ENCODE results near the gene LTBP3.
A peak's percentile ranks its signal among the peaks of the same experiment; 100 is the strongest.

LTBP3 gene

DNA sequence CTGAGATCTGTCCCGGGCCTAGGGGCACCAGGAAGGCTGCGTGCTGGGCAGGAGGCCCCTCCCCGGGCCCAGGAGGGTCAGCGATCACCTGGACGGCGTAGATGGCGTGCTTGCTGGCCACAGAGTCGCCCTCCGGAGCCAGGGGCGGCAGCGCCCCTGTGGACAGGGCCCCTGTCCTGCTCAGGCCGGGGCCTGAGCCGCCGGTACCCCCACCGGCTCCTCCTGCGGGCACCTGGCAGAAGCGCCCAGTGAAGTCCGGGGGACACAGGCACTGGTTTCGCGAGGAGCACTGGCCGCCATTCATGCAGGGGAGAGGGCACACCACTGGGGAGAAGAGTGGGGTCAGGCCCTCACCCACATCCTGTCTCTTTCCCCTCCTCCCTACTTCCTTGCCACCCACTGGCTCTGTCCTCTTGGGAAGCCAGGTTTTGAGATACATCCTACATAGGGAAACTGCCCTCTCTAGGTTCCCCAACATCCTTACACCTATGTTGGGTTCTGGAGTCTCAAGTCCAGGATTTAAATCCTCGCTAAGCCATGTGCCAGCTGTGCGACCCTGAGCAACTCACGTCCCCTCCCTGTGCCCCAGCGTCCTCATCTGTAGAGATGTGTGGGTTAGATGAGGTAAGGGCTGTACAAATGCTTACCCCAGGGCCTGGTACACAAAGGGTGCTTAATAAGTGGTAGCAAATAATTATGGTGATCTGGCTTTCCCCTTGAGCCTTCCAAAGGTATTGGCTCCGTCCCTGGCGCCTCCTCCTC is 3.9 kb downstream of the LTBP3 start:
- no peak for DNase-seq (ENCODE audit: low spot score)

DNA sequence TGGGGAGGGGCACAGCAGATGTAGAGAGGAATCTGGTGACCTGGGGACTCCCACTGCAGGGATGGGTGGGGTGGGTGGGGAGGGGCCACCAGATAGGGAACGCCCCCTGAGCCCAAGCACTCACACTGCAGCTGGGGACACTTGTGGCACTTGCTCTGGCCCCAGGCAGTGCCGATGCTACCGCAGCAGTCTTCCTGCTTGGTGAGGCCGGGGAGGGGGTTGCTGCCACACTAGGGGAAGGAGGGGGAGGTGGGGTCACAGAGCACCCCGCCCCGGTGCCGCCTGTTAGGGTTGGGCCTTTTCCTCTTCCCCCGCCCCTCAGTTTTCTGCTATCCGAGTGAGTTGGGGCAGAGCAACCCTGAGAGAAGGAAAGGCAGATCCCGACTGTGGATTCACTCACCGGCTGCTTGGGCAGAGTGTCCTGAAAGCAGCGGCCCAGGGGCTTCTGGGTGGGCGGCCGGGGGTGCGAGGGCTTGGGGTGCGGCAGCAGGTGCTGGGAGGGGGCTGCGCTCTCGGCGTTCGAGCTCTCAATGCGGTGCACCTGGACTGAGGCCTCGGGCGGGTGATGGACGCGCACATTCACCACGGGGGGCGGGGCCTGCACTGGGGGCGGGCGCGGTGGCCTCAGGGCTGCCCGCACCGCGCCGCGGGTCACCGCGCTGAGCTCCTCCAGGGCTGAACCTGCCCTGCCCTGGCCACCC is 4.7 kb downstream of the LTBP3 start:
- no peak for DNase-seq (ENCODE audit: low spot score)

DNA sequence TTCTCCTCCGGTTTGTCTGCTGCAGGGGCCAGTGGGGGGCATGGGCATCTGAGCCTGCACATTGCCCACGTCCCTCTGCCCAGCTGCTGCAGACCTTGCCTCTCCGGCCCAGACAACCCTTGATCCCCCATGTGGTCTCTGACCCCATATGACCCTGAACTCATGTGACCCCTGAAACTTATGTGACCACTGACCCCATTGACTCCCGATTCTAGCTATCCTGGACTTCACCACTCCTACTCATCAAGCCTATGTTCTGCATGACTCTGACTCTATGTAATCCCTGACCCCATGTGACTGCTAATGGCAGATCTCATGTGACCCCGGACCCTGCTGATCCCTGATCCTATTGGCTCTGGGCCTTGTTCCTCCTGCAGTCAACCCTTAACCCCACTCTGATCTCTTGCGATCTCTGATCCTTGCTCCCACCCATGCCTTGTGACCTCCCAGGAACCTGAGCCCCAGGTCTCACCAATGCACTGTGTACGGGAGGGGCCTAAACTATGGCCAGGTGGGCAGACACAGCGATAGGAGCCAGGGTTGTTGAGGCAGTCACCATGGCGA is 5.7 kb downstream of the LTBP3 start:
- no peak for DNase-seq (ENCODE audit: low spot score)

DNA sequence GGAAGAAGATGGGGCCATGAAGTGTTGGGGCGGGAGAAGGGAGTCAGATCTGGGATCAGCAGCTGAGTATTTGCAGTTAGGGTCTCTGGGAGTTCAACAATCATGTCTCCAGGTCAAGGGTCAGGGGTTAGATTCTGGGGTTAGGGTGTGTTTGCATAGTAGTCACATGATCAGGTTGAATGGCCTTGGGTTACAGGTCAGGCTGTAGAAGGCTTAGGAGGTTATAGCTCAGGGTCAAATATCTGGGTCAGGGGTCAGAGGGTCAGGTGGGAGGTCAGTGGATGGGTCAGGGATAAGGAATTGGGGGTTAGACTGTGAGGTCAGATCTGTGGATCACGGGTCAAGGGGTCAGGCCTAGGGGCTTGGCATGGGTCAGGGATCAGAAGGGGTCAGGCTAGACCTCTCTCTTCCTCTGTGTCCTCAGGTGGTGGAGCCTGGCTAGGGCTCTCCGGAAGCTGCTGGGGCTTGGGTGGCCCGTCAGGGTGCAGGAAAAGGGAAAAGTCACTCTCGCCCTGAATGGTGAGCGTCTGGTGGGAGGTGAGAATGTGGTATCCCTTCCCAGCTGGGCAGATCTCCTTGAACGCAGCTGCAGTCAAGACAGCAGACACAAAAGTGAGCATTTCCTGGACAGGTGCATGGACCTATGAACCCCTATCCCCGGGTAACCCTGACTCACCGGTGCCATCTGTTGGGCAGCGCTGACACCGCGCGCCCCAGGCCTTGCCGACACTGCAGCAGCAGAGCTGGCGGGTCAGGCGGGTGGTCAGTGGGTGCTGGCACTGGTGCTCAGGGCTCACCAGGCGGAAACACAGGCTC is 6.4 kb downstream of the LTBP3 start:
- peak; percentile 75 for DNase-seq (ENCODE audit: low spot score)

DNA sequence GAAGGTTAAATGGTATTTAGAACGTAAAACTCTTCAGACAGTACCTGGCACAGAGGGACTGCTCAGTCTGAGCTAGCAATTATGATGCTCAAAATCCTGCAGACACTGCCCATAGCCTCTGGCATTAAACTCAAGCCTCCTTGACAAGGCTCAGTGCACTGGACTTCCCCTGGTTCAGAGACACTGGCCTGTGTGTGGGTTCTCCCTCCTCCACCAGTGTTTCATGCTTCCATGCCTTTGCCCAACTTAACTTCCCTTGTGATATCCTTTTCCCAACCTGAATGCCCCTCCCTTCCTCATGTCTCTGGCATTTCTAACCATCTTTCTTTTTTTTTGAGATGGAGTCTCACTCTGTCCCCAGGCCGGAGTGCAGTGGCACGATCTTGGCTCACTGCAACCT is 9.1 kb downstream of the LTBP3 start:
- DNase-seq (ENCODE audit: low spot score), result no peak

DNA sequence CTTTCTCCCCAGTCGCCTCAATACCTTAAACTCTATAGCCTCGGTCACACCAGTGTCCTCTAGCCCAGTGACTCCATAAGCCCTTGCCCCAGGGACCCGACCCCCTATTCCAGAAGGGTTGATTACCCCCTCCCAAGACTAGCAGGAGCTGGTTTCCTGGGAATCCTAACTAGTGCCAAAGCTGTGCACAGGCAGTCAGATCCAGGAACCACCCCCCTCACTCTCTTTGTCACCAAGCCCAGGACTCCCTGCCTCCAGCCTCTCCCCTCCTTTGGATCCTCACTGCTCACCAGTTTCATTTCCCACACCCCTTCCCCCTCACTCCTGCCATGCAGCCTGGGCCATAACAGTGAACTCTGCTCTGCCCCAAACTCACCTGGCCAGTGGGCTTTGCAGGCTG is 9.8 kb downstream of the LTBP3 start:
- DNase-seq (ENCODE audit: low spot score), result no peak

DNA sequence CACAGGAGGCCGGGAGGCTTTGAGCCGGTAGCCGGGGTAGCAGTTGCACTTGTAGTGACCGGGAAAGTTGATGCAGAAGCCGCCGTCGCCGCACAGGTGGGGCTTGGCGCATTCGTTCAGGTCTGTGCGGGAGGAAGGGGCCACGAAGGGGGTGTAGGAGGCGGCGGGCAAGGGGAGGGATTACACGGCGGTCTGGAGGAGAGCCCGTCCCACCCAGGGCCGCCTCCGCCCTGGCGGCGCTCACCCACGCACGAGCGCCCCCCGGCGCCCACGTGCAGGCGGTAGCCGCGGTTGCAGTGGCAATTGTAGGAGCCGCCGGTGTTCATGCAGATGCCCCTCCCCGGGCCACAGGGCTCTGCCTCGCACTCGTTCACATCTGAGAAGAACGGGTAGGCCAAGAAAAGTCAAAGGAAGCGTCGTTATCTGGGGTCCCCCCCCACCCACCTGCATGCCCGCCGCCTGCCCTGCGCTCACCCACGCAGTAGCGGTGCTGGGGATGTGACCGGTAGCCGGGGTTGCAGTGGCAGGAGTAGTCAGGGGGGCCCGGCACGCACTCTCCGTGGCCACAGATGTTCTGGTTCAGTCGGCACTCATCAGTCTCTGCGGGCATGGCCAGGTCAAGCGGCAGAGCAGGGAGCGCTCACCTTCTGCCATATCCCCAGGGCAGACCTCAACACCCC is 10.6 kb downstream of the LTBP3 start:
- no peak for DNase-seq (ENCODE audit: low spot score)

DNA sequence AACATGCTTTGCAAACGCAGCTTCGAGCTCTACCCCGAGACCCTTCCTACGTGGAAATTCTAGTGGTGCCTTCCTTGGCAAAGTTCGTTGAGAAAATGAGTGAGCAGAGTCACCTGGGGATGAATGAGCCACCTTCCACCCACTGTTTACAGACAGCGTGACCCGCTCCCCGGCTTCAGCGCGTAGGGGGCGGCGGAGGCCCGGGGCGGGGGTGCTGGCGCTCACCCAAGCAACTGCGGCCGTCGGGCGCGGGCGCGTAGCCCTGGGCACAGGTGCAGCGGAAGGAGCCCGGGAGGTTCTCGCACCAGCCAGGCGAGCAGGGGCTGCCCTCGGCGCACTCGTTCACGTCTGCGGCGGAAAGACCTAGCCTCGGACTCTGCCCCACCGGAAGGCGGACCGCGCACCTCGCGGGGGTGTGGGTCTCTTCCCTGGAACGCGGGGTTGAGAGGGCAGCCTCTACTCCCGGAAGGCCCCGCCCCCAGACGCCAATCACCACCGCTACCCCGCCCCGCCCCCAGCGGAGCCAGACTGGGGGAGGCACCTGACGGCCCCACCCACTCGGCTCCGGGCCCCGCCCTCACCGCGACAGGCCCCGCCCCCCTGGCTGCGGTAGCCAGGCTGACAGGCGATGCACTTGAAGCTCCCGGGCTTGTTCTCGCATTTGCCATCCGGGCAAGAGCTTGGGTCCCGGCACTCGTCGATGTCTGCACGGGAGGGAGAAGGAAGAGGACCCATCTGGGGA is 11.8 kb downstream of the LTBP3 start:
- DNase-seq (ENCODE audit: low spot score), result no peak

DNA sequence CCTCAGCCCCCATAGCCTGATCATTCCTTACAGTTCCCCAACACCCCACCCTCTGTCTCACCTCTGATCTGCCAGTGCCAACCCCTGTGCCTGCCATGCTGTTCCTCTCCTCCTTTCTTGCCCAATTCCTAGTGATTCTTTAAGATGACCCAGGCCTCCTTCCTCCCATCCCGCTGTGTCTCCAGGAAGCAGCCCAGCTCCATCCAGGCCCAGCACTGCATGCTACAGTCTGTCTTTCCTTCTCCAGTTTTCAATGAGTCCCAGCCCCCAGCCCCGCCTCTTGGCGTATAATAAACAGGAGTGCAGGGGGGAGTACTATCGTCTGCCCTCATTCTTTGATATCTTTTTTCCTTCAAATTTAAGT is 12.3 kb downstream of the LTBP3 start:
- no peak for DNase-seq (ENCODE audit: low spot score)

DNA sequence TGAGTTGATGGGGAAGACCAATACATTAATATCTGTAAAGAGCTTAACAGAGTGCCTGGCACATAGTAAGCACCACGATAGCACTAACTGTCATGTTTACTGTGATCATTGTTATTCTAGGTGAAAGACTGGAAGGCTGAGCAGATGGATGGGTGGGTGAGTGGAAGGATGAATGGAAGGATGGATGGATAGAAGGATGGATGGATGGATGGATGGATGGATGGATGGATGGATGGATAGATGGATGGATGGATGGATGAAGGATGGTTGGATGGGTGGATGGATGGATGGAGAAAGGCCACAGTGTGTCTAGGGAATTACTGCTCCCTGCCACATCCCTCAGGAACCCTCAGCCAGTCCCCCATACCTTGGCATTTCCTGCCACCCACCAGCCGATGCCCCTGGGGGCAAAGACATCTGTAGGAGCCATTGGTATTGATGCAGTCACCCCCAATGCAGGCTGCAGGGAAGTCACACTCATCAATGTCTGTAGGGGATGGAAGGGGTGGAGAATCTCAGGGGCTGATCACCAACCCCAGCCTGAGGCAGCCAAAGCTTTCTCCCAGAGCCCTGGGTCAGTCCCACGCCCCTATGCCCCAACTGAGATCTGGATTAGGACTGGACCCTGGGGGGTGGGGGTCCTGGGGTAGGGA is 15.3 kb downstream of the LTBP3 start:
- no peak for DNase-seq (ENCODE audit: low spot score)

DNA sequence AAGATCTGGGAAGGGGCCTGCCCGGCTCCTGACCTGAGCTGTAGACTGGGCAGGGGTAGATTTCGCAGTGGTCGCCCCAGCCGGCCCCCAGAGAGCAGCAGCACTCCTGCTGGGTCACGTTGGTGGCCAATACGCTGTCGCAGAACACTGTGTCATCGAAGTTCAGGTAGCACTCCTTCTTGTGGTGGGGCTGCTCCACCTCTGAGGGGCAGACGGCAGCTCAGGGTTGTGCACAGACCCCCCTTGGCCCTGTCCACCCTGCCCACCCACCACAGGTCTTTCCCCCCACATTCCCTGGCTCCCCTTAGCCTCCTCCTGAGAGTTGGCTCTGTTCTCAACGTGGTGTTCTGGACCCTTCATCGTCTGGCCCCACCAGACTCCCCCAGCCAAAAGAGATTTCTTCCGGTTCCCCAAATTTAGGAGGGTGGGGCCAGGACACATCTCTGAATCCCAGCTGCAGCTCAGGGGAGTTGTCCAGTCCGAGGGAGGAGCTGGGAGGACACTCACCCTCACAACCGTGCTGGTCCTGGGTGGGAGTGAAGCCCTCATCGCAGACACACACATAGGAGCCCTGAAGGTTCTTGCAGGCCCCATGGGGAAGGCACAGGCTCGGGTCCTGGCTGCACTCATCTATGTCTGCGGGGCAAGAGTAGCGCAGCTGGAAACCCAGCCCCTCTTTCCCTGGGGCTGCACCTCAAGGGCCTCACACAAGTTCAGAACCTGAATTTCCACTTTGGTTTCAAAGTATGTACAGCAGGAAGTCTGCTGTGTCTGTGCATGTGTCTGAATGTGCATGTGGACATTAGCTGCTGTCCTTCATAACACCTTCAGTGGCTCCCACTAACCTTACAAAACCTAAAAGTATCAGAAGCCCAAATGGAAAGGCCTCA is 16.8 kb downstream of the LTBP3 start:
- no peak for DNase-seq (ENCODE audit: low spot score)

DNA sequence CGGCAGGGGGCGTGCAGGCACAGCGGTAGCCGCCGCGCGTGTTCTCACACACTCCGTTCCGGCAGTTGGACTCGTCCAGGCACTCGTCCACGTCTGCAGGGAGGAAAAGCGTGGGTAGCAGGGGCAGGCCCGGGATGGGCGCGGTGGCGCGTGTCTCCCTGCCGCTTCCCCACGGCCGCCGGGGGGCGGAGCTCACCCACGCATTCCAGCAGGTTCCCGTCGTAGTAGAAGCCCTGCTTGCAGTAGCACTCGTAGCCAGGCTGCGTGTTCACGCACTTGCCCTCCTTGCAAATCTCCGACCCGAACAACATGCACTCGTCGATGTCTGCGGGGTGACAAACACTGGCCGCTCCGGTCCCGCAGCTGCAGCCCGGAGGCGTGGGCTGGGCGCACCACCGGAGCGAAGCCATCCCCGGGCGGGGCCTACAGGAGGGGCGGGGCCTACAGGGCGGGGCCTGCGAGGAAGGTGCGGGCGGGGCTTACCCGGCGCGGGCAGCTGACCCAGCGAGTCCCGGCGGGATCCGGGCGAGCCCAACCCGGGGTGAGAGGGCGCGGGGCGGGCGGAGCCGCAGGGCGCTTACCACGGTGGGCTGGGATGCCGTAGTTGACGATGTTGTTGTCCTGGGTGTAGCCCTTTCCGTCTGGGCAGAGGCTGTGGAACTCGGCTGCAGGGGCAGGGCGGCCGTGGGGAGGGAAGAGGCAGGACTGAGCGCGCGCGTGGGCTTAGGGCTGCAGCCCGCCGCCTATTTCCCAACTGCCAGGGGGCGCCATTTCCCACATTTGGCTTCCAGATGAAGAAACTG is 17.7 kb downstream of the LTBP3 start:
- DNase-seq (ENCODE audit: low spot score), result peak; percentile 82

DNA sequence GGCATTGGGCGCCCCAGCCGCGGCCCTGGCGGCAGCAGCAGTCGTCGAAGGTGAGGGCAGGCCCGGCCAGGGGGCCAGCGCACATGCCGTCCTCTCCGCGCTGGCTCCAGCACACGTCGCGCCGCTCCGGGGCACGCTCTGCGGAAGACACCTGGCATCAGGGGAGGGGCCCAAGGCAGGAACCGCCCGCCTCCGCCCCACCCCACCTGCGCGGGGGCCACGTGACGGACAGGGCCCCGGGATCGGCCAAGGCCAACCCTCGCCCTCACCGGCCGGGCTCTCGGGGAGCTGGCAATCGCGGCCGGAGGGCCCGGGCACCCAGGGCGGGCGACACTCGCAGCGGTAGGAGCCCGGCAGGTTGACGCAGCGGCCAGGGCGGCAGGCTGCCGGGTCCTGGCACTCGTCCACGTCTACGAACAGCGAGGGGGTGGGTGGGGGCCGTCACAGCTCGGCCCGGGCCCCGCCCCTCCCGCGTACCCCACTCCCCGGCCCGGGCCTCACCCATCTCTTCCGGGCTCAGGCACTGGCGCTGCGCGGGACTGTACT is 18.3 kb downstream of the LTBP3 start:
- DNase-seq (ENCODE audit: low spot score), result no peak

DNA sequence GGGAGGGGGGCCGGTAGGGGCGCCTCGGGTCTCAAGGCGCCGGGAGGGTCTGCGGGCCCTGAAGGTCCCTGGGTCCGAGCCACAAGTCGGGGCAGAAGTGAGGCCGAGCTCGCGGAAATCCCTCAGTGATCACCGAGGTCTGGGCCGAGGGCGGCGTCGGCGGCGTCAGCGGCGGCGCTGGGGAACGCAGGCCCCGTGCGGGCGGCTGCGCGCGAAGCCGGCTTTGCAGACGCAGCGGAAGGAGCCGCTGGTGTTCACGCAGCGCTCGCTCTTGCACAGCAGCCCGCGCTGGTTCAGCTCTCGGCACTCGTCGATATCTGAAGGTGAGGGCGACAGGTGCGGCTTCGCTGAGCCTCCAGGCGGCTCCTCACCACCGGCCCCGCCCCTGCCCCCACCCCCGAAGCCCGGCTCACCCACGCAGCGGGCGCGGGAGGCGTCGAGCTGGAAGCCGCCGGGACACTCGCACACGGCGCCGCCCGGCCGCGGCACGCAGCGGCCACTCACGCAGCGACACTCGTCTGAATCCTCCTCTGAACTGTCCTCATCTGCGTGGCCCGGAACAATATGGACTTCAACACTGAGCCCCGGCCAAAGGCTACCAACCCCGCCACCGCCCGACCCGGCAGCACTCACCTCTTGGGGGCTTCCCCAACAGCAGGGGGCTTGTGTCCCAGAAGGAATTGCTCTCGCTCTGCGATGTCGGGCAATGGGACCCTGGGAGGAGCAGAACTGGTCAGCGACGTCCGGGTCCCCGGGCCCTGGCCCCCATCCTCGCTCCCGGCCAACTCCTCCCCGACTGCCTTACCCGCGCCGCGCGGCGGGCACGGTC is 19.0 kb downstream of the LTBP3 start:
- no peak for DNase-seq (ENCODE audit: low spot score)

DNA sequence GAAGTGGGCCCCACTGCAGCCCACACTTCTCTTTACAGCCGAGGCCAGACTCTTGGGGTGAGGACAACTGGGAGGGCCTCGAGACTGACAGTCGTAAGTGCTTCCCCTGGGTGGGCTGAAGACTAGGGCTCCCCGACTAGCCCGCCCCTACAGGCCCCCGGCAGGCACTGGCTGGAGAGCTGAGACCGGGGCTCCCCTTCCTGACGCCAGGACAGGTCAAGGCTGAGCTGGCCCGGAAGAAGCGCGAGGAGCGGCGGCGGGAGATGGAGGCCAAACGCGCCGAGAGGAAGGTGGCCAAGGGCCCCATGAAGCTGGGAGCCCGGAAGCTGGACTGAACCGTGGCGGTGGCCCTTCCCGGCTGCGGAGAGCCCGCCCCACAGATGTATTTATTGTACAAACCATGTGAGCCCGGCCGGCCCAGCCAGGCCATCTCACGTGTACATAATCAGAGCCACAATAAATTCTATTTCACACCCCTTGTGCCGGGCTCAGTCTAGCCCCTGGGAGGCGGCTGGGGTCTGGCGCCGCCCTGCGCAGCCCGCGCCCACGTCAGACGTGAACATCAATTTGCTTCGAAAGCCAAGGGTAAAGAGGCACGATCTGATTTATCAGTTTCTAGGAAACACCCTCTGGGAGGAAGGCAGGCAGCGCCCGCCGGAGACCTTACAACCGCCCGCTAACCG is 19.8 kb downstream of the LTBP3 start:
- DNase-seq (ENCODE audit: low spot score), result no peak

DNA sequence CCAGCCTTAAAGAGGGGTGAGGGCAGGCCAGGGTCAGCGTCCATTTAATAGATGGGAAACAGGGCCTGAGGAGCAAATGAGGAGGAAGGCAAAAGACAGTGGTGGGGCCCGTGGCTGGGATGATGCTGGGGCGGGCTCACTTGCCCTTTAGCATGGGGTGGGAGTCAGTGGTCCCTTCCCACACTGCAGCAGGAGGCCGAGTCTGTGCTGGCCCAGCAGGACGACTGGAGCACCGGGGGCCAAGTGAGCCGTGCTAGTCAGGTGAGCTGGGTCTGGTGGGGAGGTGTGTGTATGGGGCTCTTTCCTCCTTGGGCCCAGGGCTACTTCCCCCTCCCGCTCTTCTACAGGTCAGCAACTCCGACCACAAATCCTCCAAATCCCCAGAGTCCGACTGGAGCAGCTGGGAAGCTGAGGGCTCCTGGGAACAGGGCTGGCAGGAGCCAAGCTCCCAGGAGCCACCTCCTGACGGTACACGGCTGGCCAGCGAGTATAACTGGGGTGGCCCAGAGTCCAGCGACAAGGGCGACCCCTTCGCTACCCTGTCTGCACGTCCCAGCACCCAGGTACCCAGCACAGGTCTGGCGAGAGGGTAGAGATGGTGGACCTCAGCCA is 20.4 kb downstream of the LTBP3 start:
- DNase-seq (ENCODE audit: low spot score), result no peak

DNA sequence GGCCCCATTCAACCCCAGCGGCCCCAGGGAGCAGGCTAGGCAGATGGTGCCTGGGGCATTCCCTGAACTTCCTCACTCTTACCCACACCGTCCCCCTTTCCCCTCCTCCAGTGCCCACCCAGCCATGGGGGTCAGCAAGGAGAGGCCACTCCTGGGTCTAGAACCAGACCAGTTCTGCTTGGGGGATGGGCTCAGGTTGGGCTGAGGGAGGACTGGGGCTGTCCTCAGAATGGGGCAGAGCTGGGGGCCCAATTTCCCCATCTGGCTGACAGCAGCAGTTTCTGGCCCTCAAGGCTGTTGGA is 20.9 kb downstream of the LTBP3 start:
- DNase-seq (ENCODE audit: low spot score), result no peak
